Stimulated activated CD4-positive, alpha-beta T cell treated with anti-CD3 and anti-CD28 coated beads, Interleukin-1b, Interleukin-23, amount 100 ng/mL, for 1 hour (primary cell): ENCODE data around the gene MAGI1.

ENCODE experiments used
- DNase-seq, 2 donors: peaks; one replicate each; pipeline ENCODE4 v3.0.0-alpha.2; 2020; ENCODE audit warnings: low read depth in 2 of 2

MAGI1 gene

GRCh38 chr3:65974509-65974908, 64.2 kb downstream of the MAGI1 start:
- DNase-seq: no peak

GRCh38 chr3:65972765-65973164, 66.0 kb downstream of the MAGI1 start:
- no peak for DNase-seq

- no peak for DNase-seq
Measured at GRCh38 chr3:65971293-65972252, 67.1 kb downstream of the MAGI1 start.

GRCh38 chr3:65968996-65969395, 69.7 kb downstream of the MAGI1 start:
- DNase-seq: no peak

GRCh38 chr3:65967451-65967850, 71.3 kb downstream of the MAGI1 start:
- no peak for DNase-seq

GRCh38 chr3:65964838-65965237, 73.9 kb downstream of the MAGI1 start:
- DNase-seq: no peak

GRCh38 chr3:65963787-65964677, 74.7 kb downstream of the MAGI1 start:
- peak in 1 of 2 donors; percentile 3 for DNase-seq

GRCh38 chr3:65961733-65962132, 77.0 kb downstream of the MAGI1 start:
- no peak for DNase-seq

- no peak for DNase-seq
Measured at GRCh38 chr3:65961128-65961527, 77.6 kb downstream of the MAGI1 start.

- DNase-seq: no peak
Measured at GRCh38 chr3:65960087-65960486, 78.6 kb downstream of the MAGI1 start.

- no peak for DNase-seq
Measured at GRCh38 chr3:65958216-65958615, 80.5 kb downstream of the MAGI1 start.

- no peak for DNase-seq
Measured at GRCh38 chr3:65955792-65956477, 82.8 kb downstream of the MAGI1 start.

GRCh38 chr3:65953881-65954733, 84.6 kb downstream of the MAGI1 start:
- no peak for DNase-seq

- no peak for DNase-seq
Measured at GRCh38 chr3:65953301-65953812, 85.4 kb downstream of the MAGI1 start.

GRCh38 chr3:65952842-65953241, 85.9 kb downstream of the MAGI1 start:
- DNase-seq: no peak

- no peak for DNase-seq
Measured at GRCh38 chr3:65951836-65952505, 86.7 kb downstream of the MAGI1 start.

- DNase-seq: no peak
Measured at GRCh38 chr3:65950340-65951326, 88.1 kb downstream of the MAGI1 start.

GRCh38 chr3:65948841-65949573, 89.7 kb downstream of the MAGI1 start:
- DNase-seq: no peak
